Endothelial cell of hepatic sinusoid (primary cell): ENCODE measurements around the gene THAP6.
"Not testable (repeated sequence)": the region's sequence is repeated elsewhere in the genome, so short reads cannot be mapped to it uniquely, and the experiment has no call there.

ENCODE experiments used
- in situ Hi-C: cut with HindIII; loops from 2 replicates; pipeline ENCODE4 v1.10.0; 2017; ENCODE audit warnings: low sequenced_read_pairs

Gene THAP6

GRCh38 chr4:75525086-75525485, 10.8 kb downstream of the THAP6 start:
- in situ Hi-C loops = no loop called here

GRCh38 chr4:75525910-75526309, 11.6 kb downstream of the THAP6 start:
- in situ Hi-C loops = no loop called here

- in situ Hi-C loops = no loop called here
Observed at GRCh38 chr4:75527482-75527881, 13.2 kb downstream of the THAP6 start.

GRCh38 chr4:75530556-75531322, 16.5 kb downstream of the THAP6 start:
- in situ Hi-C loops = no loop called here

- in situ Hi-C loops = not testable (repeated sequence)
Observed at GRCh38 chr4:75531536-75532143, 17.4 kb downstream of the THAP6 start.

GRCh38 chr4:75533339-75533887, 19.1 kb downstream of the THAP6 start:
- in situ Hi-C loops = not testable (repeated sequence)

GRCh38 chr4:75533926-75534325, 19.7 kb downstream of the THAP6 start:
- in situ Hi-C loops = not testable (repeated sequence)

GRCh38 chr4:75537308-75537707, 23.0 kb downstream of the THAP6 start:
- in situ Hi-C loops = not testable (repeated sequence)

- in situ Hi-C loops = no loop called here
Observed at GRCh38 chr4:75542824-75543223, 28.6 kb downstream of the THAP6 start.

GRCh38 chr4:75544220-75544619, 29.9 kb downstream of the THAP6 start:
- in situ Hi-C loops = not testable (repeated sequence)

GRCh38 chr4:75544870-75545269, 30.6 kb downstream of the THAP6 start:
- in situ Hi-C loops = no loop called here

GRCh38 chr4:75545526-75545925, 31.3 kb downstream of the THAP6 start:
- in situ Hi-C loops = no loop called here

- in situ Hi-C loops = no loop called here
Observed at GRCh38 chr4:75547647-75548387, 33.5 kb downstream of the THAP6 start.

GRCh38 chr4:75549019-75549418, 34.7 kb downstream of the THAP6 start:
- in situ Hi-C loops = no loop called here

- in situ Hi-C loops = no loop called here
Observed at GRCh38 chr4:75552452-75552851, 38.2 kb downstream of the THAP6 start.

GRCh38 chr4:75555294-75556164, 41.3 kb downstream of the THAP6 start, which contains the start of gene ODAPH:
Gene ODAPH, plus strand, starts transcription at chr4:75556066. Its CDS starts 17 bp downstream, at chr4:75556083.
- in situ Hi-C loops = no loop called here

GRCh38 chr4:75557696-75558095, 43.4 kb downstream of the THAP6 start:
- in situ Hi-C loops = no loop called here

- in situ Hi-C loops = loop anchor here (5.0 kb wide), 2 partner anchors 46 to 91 kb away; no protein-coding TSS in a partner anchor
Observed at GRCh38 chr4:75561789-75562188, 47.5 kb downstream of the THAP6 start.

- in situ Hi-C loops = loop anchor here (5.0 kb wide), 2 partner anchors 43 to 88 kb away; no protein-coding TSS in a partner anchor
Observed at GRCh38 chr4:75564023-75564422, 49.8 kb downstream of the THAP6 start.

- in situ Hi-C loops = no loop called here
Observed at GRCh38 chr4:75565481-75565880, 51.2 kb downstream of the THAP6 start.
